SK-N-SH treated with all-trans-retinoic acid at 6 μM for 48 hours (cell line): ENCODE measurements around the gene ATP6V0E2.

Source experiments
- SNAI2 ChIP-seq: fragments of 250-450 bp; sonication (Bioruptor Pico); IDR thresholded peaks from 2 replicates; pipeline ENCODE4 v1.5.0; 2020; ENCODE audit warnings: mild to moderate bottlenecking, moderate library complexity
- TCF4 ChIP-seq: fragments of 250-450 bp; sonication (Bioruptor Pico); IDR thresholded peaks from 2 replicates; pipeline ENCODE4 v1.8.0; 2021; ENCODE audit warnings: mild to moderate bottlenecking, moderate library complexity, borderline replicate concordance
- TOX ChIP-seq: fragments of 250-450 bp; sonication (Bioruptor Pico); IDR thresholded peaks from 2 replicates; pipeline ENCODE4 v1.8.0; 2021; ENCODE audit warnings: mild to moderate bottlenecking, moderate library complexity, borderline replicate concordance

DNA sequence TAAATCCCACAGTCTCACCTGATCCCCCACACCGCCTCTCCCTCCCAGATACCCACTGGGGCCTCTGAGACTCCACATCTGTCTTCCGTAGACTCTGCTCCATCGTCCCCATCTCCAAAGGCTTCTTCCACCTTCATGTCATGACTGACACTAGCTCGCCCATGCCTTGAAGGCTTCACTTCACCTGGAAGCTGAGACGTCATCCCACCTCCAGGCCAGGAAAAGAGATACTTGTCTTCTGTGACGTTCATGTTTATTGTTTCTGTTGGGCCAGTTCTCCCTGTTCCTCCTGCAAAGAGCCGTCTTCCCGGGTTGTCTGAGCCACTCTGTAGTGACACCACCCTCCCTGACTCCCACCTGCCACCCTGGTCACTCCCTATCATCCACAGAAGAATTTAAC lies 39.2 kb upstream of the ATP6V0E2 start:
- TF ChIP-seq TCF4 (CRISPR knock-in tag) (no peak), TOX (CRISPR knock-in tag) (no peak), SNAI2 (no peak)
